Mesenchymal stem cell (in vitro differentiated cells and primary cell): Measurements from ENCODE around the gene GIMAP4.

Experiments used
- DNase-seq: peaks from one replicate; pipeline ENCODE4 v3.0.0-alpha.2; 2013
- H2AFZ ChIP-seq: one replicate; pipeline ENCODE4 v1.6.1; 2013; ENCODE audit warnings: low read depth, mild to moderate bottlenecking, control low read depth, inconsistent platforms, low read length, moderate library complexity
- H2AK5ac ChIP-seq: 2 replicates; pipeline ENCODE4 v1.6.1; 2013; ENCODE audit warnings: low read length, moderate library complexity, mild to moderate bottlenecking, inconsistent platforms; ENCODE audit not compliant: severe bottlenecking
- H2BK120ac ChIP-seq: one replicate; pipeline ENCODE4 v1.6.1; 2013; ENCODE audit warnings: low read depth, mild to moderate bottlenecking, inconsistent platforms, low read length, moderate library complexity
- H2BK12ac ChIP-seq, 2 experiments: one replicate each; pipeline ENCODE4 v1.6.1; 2013; ENCODE audit warnings: inconsistent platforms in 2 of 2, low read length in 2 of 2, mild to moderate bottlenecking in 2 of 2, moderate library complexity in 2 of 2, control low read depth in 1 of 2
- H2BK15ac ChIP-seq: one replicate; pipeline ENCODE4 v1.6.1; 2013; ENCODE audit warnings: mild to moderate bottlenecking, low read depth, inconsistent platforms; ENCODE audit not compliant: poor library complexity, severe bottlenecking
- H2BK5ac ChIP-seq: 2 replicates; pipeline ENCODE4 v1.6.1; 2013; ENCODE audit warnings: low read depth, mild to moderate bottlenecking, low read length, control low read depth, inconsistent platforms; ENCODE audit not compliant: poor library complexity, severe bottlenecking
- H3K14ac ChIP-seq, 2 experiments: one replicate each; pipeline ENCODE4 v1.6.1; 2013; ENCODE audit warnings: inconsistent platforms in 2 of 2, low read length in 2 of 2, control low read depth in 1 of 2, mild to moderate bottlenecking in 1 of 2, moderate library complexity in 1 of 2
- H3K18ac ChIP-seq, 2 experiments: one replicate each; pipeline ENCODE4 v1.6.1; 2013; ENCODE audit warnings: inconsistent platforms in 2 of 2, low read length in 2 of 2, control low read depth in 1 of 2, low read depth in 1 of 2, mild to moderate bottlenecking in 1 of 2
- H3K23ac ChIP-seq, 2 experiments: one replicate each; pipeline ENCODE4 v1.6.1; 2013; ENCODE audit warnings: inconsistent platforms in 2 of 2, low read length in 2 of 2, mild to moderate bottlenecking in 2 of 2, moderate library complexity in 2 of 2, control low read depth in 1 of 2
- H3K27ac ChIP-seq: 2 replicates; pipeline ENCODE4 v1.5.1; 2013; ENCODE audit warnings: mild to moderate bottlenecking, moderate library complexity, low read length, control low read depth, inconsistent platforms; ENCODE audit not compliant: poor library complexity, severe bottlenecking
- H3K27me3 ChIP-seq, 2 experiments: 2 replicates each; pipeline versions ENCODE4 v1.6.1 to v1.7.0; 2013; ENCODE audit warnings: low read length in 2 of 2, mild to moderate bottlenecking in 2 of 2, moderate library complexity in 2 of 2, control low read depth in 1 of 2, inconsistent platforms in 1 of 2; ENCODE audit not compliant: control insufficient read depth in 1 of 2, insufficient read depth in 1 of 2
- H3K36me3 ChIP-seq, 2 experiments: 2 replicates each; pipeline versions ENCODE4 v1.6.1 to v1.7.0; 2013; ENCODE audit warnings: low read length in 2 of 2, control low read depth in 1 of 2, inconsistent platforms in 1 of 2, low read depth in 1 of 2, mild to moderate bottlenecking in 1 of 2; ENCODE audit not compliant: insufficient read depth in 2 of 2, control insufficient read depth in 1 of 2
- H3K4ac ChIP-seq, 2 experiments: one replicate each; pipeline ENCODE4 v1.6.1; 2013; ENCODE audit warnings: inconsistent platforms in 2 of 2, low read length in 2 of 2, mild to moderate bottlenecking in 2 of 2, moderate library complexity in 2 of 2, control low read depth in 1 of 2, low read depth in 1 of 2
- H3K4me1 ChIP-seq: 2 replicates; pipeline ENCODE4 v1.6.1; 2013; ENCODE audit warnings: low read depth, low read length, control low read depth; ENCODE audit not compliant: control insufficient read depth, insufficient read depth
- H3K4me2 ChIP-seq: 2 replicates; pipeline ENCODE4 v1.6.1; 2013; ENCODE audit warnings: low read length, mild to moderate bottlenecking, inconsistent platforms; ENCODE audit not compliant: poor library complexity, severe bottlenecking
- H3K4me3 ChIP-seq, 2 experiments: 2 replicates each; pipeline versions ENCODE4 v1.5.1 to v1.7.0; 2013; ENCODE audit warnings: low read length in 2 of 2, mild to moderate bottlenecking in 2 of 2, control low read depth in 1 of 2, low read depth in 1 of 2; ENCODE audit not compliant: insufficient read depth in 1 of 2
- H3K79me1 ChIP-seq: replicated peaks from 2 replicates; pipeline ENCODE4 v1.6.1; 2013; ENCODE audit warnings: mild to moderate bottlenecking, control low read depth, low read length, inconsistent platforms; ENCODE audit not compliant: poor library complexity, severe bottlenecking
- H3K9ac ChIP-seq: 2 replicates; pipeline ENCODE4 v1.7.0; 2013; ENCODE audit warnings: mild to moderate bottlenecking, low read length, moderate library complexity
- H3K9me3 ChIP-seq: 2 replicates; pipeline ENCODE4 v1.7.0; 2013; ENCODE audit warnings: mild to moderate bottlenecking, low read length; ENCODE audit not compliant: control insufficient read depth
- H4K8ac ChIP-seq: one replicate; pipeline ENCODE4 v1.6.1; 2013; ENCODE audit warnings: inconsistent platforms, mild to moderate bottlenecking, low read length, moderate library complexity
- H4K91ac ChIP-seq: one replicate; pipeline ENCODE4 v1.6.1; 2013; ENCODE audit warnings: mild to moderate bottlenecking, low read length, inconsistent platforms
- WGBS: methylation state at CpG from one replicate; pipeline ENCODE4 v1.1.7; 2013; ENCODE audit warnings: mixed read lengths; 5-methylcytosine and 5-hydroxymethylcytosine counted together

GIMAP4 gene

DNA sequence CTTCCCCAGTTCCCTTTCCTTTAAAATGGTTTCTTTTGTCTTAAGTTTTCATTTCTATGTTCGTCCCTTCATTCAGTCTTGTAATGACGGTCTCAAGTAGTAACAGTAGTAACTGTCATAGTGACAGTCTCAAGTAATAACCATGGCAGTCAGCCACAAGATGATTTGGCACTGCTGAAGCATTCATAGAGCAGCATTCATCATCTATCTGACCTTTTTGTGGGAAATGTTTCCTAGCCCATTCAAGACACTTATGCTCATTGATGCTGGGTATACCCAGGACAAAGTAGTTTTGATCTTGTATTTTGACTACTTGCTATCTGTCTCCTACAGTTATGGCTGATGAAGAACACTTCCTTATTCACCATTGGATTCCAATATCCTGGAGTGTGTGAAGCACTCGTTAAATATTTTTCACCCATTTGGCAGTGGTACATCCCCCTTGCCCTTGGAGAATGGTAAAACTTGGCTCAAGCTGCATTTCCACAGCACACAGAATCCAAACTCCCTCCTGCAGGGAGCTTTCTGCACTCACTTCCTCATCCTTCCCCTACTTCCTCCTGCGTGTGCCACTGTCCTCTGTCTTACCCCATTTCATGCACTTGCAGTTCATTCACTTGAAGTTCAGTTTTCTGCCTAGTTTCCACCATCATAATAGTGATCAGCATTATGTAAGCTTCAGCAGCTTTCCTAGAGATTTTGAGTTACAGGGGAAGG, 19.0 kb downstream of the GIMAP4 start:
- whole genome bisulfite sequencing: 77% methylated on average over 4 of the region's 4 CpGs
- H3K18ac ChIP-seq: no peak overlapping the region
- no peak overlapping the region for H2AFZ ChIP-seq
- H3K27me3 ChIP-seq: no peaks in the 10 kb centered on the region
- H3K27ac ChIP-seq: no peak overlapping the region
- H4K91ac ChIP-seq: no peak overlapping the region
- no peak overlapping the region for H3K9ac ChIP-seq
- no peaks in the 10 kb centered on the region for H3K36me3 ChIP-seq
- no peak overlapping the region for H3K4me2 ChIP-seq
- no peak overlapping the region for H3K14ac ChIP-seq
- no peak overlapping the region for H3K4me3 ChIP-seq
- H4K8ac ChIP-seq: no peak overlapping the region
- DNase-seq: no peak
- no peak overlapping the region for H3K4ac ChIP-seq
- H2BK120ac ChIP-seq: no peak overlapping the region
- H2BK15ac ChIP-seq: no peak overlapping the region
- no peak overlapping the region for H3K23ac ChIP-seq
- H3K9me3 ChIP-seq: no peaks in the 10 kb centered on the region
- H2AK5ac ChIP-seq: no peak overlapping the region
- H2BK5ac ChIP-seq: no peak overlapping the region
- H3K4me1 ChIP-seq: no peaks in the 10 kb centered on the region
- H3K79me1 ChIP-seq: no peaks in the 10 kb centered on the region
- no peak overlapping the region for H2BK12ac ChIP-seq

DNA sequence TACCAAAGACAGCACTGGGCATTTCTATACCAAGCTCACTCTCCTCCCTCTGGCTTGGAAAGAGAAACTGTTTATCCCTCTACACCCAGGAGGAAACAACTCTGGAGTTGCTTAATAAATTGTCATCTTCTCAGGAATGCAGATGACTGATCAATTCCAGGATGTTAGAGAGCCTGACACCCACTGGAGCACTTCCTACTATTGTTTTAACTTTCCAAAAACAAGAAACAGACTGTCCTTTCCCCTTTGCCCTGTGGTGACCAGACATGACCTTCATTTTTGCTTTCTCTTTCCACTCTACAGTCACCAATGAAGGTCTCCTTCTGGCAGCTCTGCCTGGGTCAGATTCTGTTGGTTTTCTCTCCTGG, 19.6 kb downstream of the GIMAP4 start:
- Histone ChIP-seq H3K9me3 (no peaks in the 10 kb centered on the region), H2AK5ac (no peak overlapping the region), H3K14ac (no peak overlapping the region), H3K27me3 (no peaks in the 10 kb centered on the region), H2BK120ac (no peak overlapping the region), H2AFZ (no peak overlapping the region), H3K4me2 (no peak overlapping the region), H4K91ac (no peak overlapping the region), H2BK12ac (no peak overlapping the region), H3K9ac (no peak overlapping the region), H3K23ac (no peak overlapping the region), H3K4ac (no peak overlapping the region), H3K18ac (no peak overlapping the region), H3K36me3 (no peaks in the 10 kb centered on the region), H3K4me1 (no peaks in the 10 kb centered on the region), H2BK15ac (no peak overlapping the region), H4K8ac (no peak overlapping the region), H3K4me3 (no peak overlapping the region), H3K79me1 (no peaks in the 10 kb centered on the region), H2BK5ac (no peak overlapping the region), H3K27ac (no peak overlapping the region)
- DNase-seq: no peak

DNA sequence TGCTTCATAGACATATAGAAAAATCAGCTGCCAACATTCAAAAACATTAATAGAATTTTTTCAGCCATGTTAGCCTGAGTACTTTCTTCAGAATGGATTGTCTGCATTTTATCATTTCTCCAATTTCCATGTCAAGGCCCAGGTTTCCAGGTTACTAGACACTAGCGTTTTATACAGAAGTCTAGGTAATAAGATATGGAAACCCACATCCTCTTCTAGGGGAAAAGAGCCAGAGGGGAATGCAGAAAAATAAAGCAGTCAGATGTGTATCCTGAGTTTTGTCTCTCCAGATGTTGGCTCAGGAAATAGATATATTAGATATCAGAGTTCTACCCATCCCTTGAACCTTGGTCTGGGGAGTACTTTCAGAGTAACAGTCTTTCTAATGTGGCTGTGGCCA, 20.4 kb downstream of the GIMAP4 start:
- DNase-seq: no peak

DNA sequence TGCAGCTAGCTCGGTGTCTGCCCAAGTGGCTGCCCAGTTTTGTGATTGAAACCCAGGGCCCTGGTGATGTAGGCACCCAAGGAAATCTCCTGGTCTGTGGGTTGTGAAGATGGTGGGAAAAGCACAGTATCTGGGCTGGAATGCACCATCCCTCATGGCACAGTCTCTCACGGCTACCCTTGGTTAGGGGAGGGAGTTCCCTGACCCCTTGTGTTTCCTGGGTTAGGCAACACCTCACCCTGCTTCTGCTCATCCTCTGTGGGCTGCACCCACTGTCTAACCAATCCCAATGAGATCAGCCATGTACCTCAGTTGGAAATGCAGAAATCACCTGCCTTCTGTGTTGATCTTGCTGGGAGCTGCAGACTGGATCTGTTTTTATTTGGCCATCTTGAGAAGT, 27.6 kb downstream of the GIMAP4 start:
- no peaks in the 10 kb centered on the region for H3K79me1 ChIP-seq
- no peak for DNase-seq
- no peaks in the 10 kb centered on the region for H3K27me3 ChIP-seq
- no peak overlapping the region for H3K4me2 ChIP-seq
- no peak overlapping the region for H3K23ac ChIP-seq
- H2BK5ac ChIP-seq: no peak overlapping the region
- H3K9me3 ChIP-seq: peaks cover 14% of the 10 kb centered on the region
- H3K27ac ChIP-seq: no peak overlapping the region
- no peak overlapping the region for H2BK15ac ChIP-seq
- no peak overlapping the region for H3K14ac ChIP-seq
- no peak overlapping the region for H2BK12ac ChIP-seq
- H3K18ac ChIP-seq: no peak overlapping the region
- no peak overlapping the region for H2AK5ac ChIP-seq
- WGBS: 79% methylated on average over 2 of the region's 2 CpGs
- no peak overlapping the region for H3K9ac ChIP-seq
- no peak overlapping the region for H4K91ac ChIP-seq
- H4K8ac ChIP-seq: no peak overlapping the region
- H3K4ac ChIP-seq: no peak overlapping the region
- no peaks in the 10 kb centered on the region for H3K36me3 ChIP-seq
- H3K4me1 ChIP-seq: no peaks in the 10 kb centered on the region
- H2AFZ ChIP-seq: no peak overlapping the region
- no peak overlapping the region for H2BK120ac ChIP-seq
- H3K4me3 ChIP-seq: no peak overlapping the region

More for the DNA sequence above, 20.4 kb downstream of the GIMAP4 start:
- H3K4me3 ChIP-seq: no peak overlapping the region
- no peak overlapping the region for H4K91ac ChIP-seq
- no peak overlapping the region for H3K27ac ChIP-seq
- no peak overlapping the region for H3K4me2 ChIP-seq
- no peaks in the 10 kb centered on the region for H3K36me3 ChIP-seq
- no peak overlapping the region for H4K8ac ChIP-seq
- H3K23ac ChIP-seq: no peak overlapping the region
- H2BK12ac ChIP-seq: no peak overlapping the region
- no peak overlapping the region for H2AFZ ChIP-seq
- no peaks in the 10 kb centered on the region for H3K4me1 ChIP-seq
- no peak overlapping the region for H3K9ac ChIP-seq
- H2BK15ac ChIP-seq: no peak overlapping the region
- no peak overlapping the region for H2AK5ac ChIP-seq
- WGBS: 83% methylated on average over 1 of the region's 1 CpG
- H3K4ac ChIP-seq: no peak overlapping the region
- no peak overlapping the region for H3K18ac ChIP-seq
- H3K27me3 ChIP-seq: no peaks in the 10 kb centered on the region
- H2BK120ac ChIP-seq: no peak overlapping the region
- no peak overlapping the region for H2BK5ac ChIP-seq
- peaks cover 4% of the 10 kb centered on the region for H3K9me3 ChIP-seq
- H3K79me1 ChIP-seq: no peaks in the 10 kb centered on the region
- H3K14ac ChIP-seq: no peak overlapping the region
